HEK293T (cell line): ENCODE results near the gene LRRC57.

Source experiments
- ARNT ChIP-seq: fragments of 450-650 bp; IDR thresholded peaks from 2 replicates; pipeline ENCODE4 v1.6.1; 2017; ENCODE audit warnings: mild to moderate bottlenecking
- BHLHE40 ChIP-seq: fragments of 450-650 bp; IDR thresholded peaks from 2 replicates; pipeline ENCODE4 v1.6.1; 2016; ENCODE audit warnings: mild to moderate bottlenecking, moderate library complexity, borderline replicate concordance
- FOXA1 ChIP-seq: fragments of 450-650 bp; IDR thresholded peaks from 2 replicates; pipeline ENCODE4 v1.6.1; 2016; ENCODE audit warnings: mild to moderate bottlenecking
- FOXK2 ChIP-seq: fragments of 450-650 bp; IDR thresholded peaks from 2 replicates; pipeline ENCODE4 v1.6.1; 2016; ENCODE audit warnings: mild to moderate bottlenecking
- HDGF ChIP-seq: fragments of 450-650 bp; IDR thresholded peaks from 2 replicates; pipeline ENCODE4 v1.6.1; 2017; ENCODE audit warnings: antibody characterized with exemption, borderline replicate concordance
- LEF1 ChIP-seq: fragments of 450-650 bp; IDR thresholded peaks from 2 replicates; pipeline ENCODE4 v1.6.1; 2017; ENCODE audit warnings: mild to moderate bottlenecking, borderline replicate concordance
- NFRKB ChIP-seq: fragments of 450-650 bp; IDR thresholded peaks from 2 replicates; pipeline ENCODE4 v1.6.1; 2016; ENCODE audit warnings: mild to moderate bottlenecking, moderate library complexity
- SP1 ChIP-seq: fragments of 450-650 bp; IDR thresholded peaks from 2 replicates; pipeline ENCODE4 v1.6.1; 2017
- SUZ12 ChIP-seq: fragments of 450-650 bp; IDR thresholded peaks from 2 replicates; pipeline ENCODE4 v1.6.1; 2016; ENCODE audit warnings: mild to moderate bottlenecking
- TARDBP ChIP-seq: fragments of 450-650 bp; IDR thresholded peaks from 2 replicates; pipeline ENCODE4 v1.6.1; 2016

DNA sequence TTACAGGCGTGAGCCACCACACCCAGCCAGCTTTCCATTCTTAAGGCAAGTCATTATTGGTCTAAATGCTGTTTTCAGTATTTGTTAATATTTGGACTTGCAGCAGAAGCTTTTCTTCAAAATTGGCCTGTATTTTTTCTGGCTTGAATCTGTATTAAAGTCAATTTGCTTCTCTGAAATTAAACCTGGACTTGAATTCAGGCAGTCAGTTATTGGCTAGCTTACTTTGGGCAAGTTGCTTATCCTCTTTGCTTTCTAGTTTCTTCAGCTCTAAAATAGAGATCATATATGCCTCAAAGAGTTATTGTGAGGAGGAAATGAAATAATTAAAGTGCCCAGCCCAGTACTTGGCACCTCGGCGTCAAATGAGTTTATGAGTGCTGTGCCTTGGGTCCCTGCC is 44.1 kb upstream of the LRRC57 start:
- TF ChIP-seq SP1 (no peak), TARDBP (no peak), NFRKB (no peak), BHLHE40 (no peak), HDGF (no peak), FOXK2 (no peak), FOXA1 (no peak), ARNT (no peak), LEF1 (no peak), SUZ12 (no peak)
